SK-N-SH (cell line): Measurements from ENCODE around the gene DCK. TPM values are rescaled to one million over a fixed set of nuclear protein-coding genes. Genes with fewer than 3 reads are reported as not detected.
A peak's percentile ranks its signal among the peaks of the same experiment; 100 is the strongest.
"Not testable (repeated sequence)": the region's sequence is repeated elsewhere in the genome, so short reads cannot be mapped to it uniquely, and the experiment has no call there.

ENCODE experiments used
- CTCF ChIA-PET: fragments of 300-600, 350-600 bp; formaldehyde crosslinking; extraction: SDS; loops from one replicate; lab custom pipeline; 2021; lab: Yijun Ruan, JAX
- POLR2A ChIA-PET: fragments of 350-600 bp; sonication (Branson Sonifier 250); formaldehyde crosslinking; extraction: SDS; loops from one replicate; lab custom pipeline; 2020; ENCODE audit warnings: antibody characterized with exemption, inconsistent platforms; lab: Yijun Ruan, JAX
- DNase-seq: peaks from one replicate; pipeline ENCODE4 v3.0.0; 2012
- H2AFZ ChIP-seq: fragments of 200-600 bp; sonication (generic); 2 replicates; pipeline ENCODE4 v1.8.1; 2016; ENCODE audit warnings: antibody characterized with exemption, mild to moderate bottlenecking, low read depth
- H3F3A ChIP-seq: fragments of 200-600 bp; sonication (generic); replicated peaks from 2 replicates; pipeline ENCODE3; 2016; ENCODE audit warnings: antibody characterized with exemption, mild to moderate bottlenecking; ENCODE audit not compliant: insufficient read depth
- H3K27ac ChIP-seq, 2 experiments: fragments of 200-500 bp in 1 of 2; fragments of 200-600 bp in 1 of 2; sonication (Bioruptor generic) in 1 of 2; sonication (generic), shearing (Covaris generic) in 1 of 2; 2 replicates each; pipeline versions ENCODE4 v1.5.1 to v1.6.1; 2014 to 2016; ENCODE audit warnings: low read depth in 2 of 2, inconsistent platforms in 1 of 2, low read length in 1 of 2, mild to moderate bottlenecking in 1 of 2, mixed read lengths in 1 of 2
- H3K27me3 ChIP-seq: fragments of 200-600 bp; sonication (generic), shearing (Covaris generic); 2 replicates; pipeline ENCODE4 v1.6.1; 2016; ENCODE audit warnings: mixed run types; ENCODE audit not compliant: insufficient read depth
- H3K36me3 ChIP-seq, 2 experiments: fragments of 200-500 bp in 1 of 2; fragments of 200-600 bp in 1 of 2; sonication (Bioruptor generic) in 1 of 2; sonication (generic) in 1 of 2; replicated peaks in 1 of 2; 2 replicates each; pipeline versions ENCODE3 to v1.5.1; 2014 to 2016; ENCODE audit warnings: low read length in 1 of 2, mild to moderate bottlenecking in 1 of 2; ENCODE audit not compliant: insufficient read depth in 2 of 2, control insufficient read depth in 1 of 2
- H3K4me1 ChIP-seq, 2 experiments: fragments of 200-500 bp in 1 of 2; fragments of 200-600 bp in 1 of 2; sonication (Bioruptor generic) in 1 of 2; sonication (generic), shearing (Covaris generic) in 1 of 2; 2 replicates each; pipeline versions ENCODE4 v1.5.1 to v1.6.1; 2014 to 2016; ENCODE audit warnings: low read depth in 1 of 2, low read length in 1 of 2, mixed run types in 1 of 2; ENCODE audit not compliant: insufficient read depth in 2 of 2, control insufficient read depth in 1 of 2
- H3K4me2 ChIP-seq: fragments of 200-600 bp; sonication (generic), shearing (Covaris generic); 2 replicates; pipeline ENCODE4 v1.6.1; 2017; ENCODE audit warnings: mixed run types
- H3K4me3 ChIP-seq, 2 experiments: fragments of 200-500 bp in 1 of 2; fragments of 200-600 bp in 1 of 2; sonication (Bioruptor generic) in 1 of 2; sonication (generic), shearing (Covaris generic) in 1 of 2; 2 replicates each; pipeline versions ENCODE4 v1.5.1 to v1.8.1; 2014 to 2016; ENCODE audit warnings: low read depth in 2 of 2, inconsistent platforms in 1 of 2, low read length in 1 of 2, mild to moderate bottlenecking in 1 of 2, mixed read lengths in 1 of 2, moderate library complexity in 1 of 2
- H3K79me2 ChIP-seq: fragments of 200-600 bp; sonication (generic); 2 replicates; pipeline ENCODE4 v1.8.1; 2017; ENCODE audit warnings: mild to moderate bottlenecking; ENCODE audit not compliant: insufficient read depth
- H3K9ac ChIP-seq: fragments of 200-600 bp; sonication (generic); 2 replicates; pipeline ENCODE4 v1.6.1; 2017; ENCODE audit warnings: mixed run types
- H3K9me2 ChIP-seq: fragments of 200-600 bp; sonication (generic); 2 replicates; pipeline ENCODE4 v1.6.1; 2017; ENCODE audit warnings: mixed run types
- H3K9me3 ChIP-seq: fragments of 200-600 bp; sonication (generic); 2 replicates; pipeline ENCODE4 v1.6.1; 2017; ENCODE audit warnings: mixed run types, mild to moderate bottlenecking, moderate library complexity
- H4K20me1 ChIP-seq: fragments of 200-600 bp; sonication (generic); 2 replicates; pipeline ENCODE4 v1.6.1; 2017; ENCODE audit warnings: mild to moderate bottlenecking, mixed run types; ENCODE audit not compliant: insufficient read depth
- CHD2 ChIP-seq: fragments of 150-350 bp; IDR thresholded peaks from 2 replicates; pipeline ENCODE4 v1.6.1; 2018; ENCODE audit warnings: low read length; ENCODE audit not compliant: partially characterized antibody
- ELF1 ChIP-seq: IDR thresholded peaks from 2 replicates; pipeline ENCODE4 v1.4.0; 2012
- EP300 ChIP-seq, 2 experiments: IDR thresholded peaks; 2 replicates each; pipeline versions ENCODE4 v1.4.0 to v1.6.1; 2012; ENCODE audit warnings: borderline replicate concordance in 1 of 2, low read depth in 1 of 2, low read length in 1 of 2
- GABPA ChIP-seq: IDR thresholded peaks from 2 replicates; pipeline ENCODE4 v1.4.0; 2012; ENCODE audit warnings: low read depth, mild to moderate bottlenecking
- JUND ChIP-seq: IDR thresholded peaks from 2 replicates; pipeline ENCODE4 v1.4.0; 2012
- MEF2A ChIP-seq: IDR thresholded peaks from 2 replicates; pipeline ENCODE4 v1.4.0; 2012; ENCODE audit warnings: low read depth, borderline replicate concordance
- NRF1 ChIP-seq: IDR thresholded peaks from 2 replicates; pipeline ENCODE4 v1.6.1; 2012; ENCODE audit warnings: low read depth, mild to moderate bottlenecking, low read length
- REST ChIP-seq: IDR thresholded peaks from 2 replicates; pipeline ENCODE4 v1.6.1; 2012; ENCODE audit warnings: mild to moderate bottlenecking, low read depth, low read length, moderate library complexity
- RXRA ChIP-seq: IDR thresholded peaks from 2 replicates; pipeline ENCODE4 v1.4.0; 2012; ENCODE audit warnings: low read depth, mild to moderate bottlenecking, borderline replicate concordance
- SMC3 ChIP-seq: IDR thresholded peaks from 2 replicates; pipeline ENCODE4 v1.6.1; 2012; ENCODE audit warnings: low read depth, low read length, improper control_type of control experiment
- TAF1 ChIP-seq: IDR thresholded peaks from 2 replicates; pipeline ENCODE4 v1.6.1; 2012; ENCODE audit warnings: low read depth, mild to moderate bottlenecking, low read length, moderate library complexity, borderline replicate concordance
- TEAD4 ChIP-seq: IDR thresholded peaks from 2 replicates; pipeline ENCODE4 v1.4.0; 2012; ENCODE audit warnings: mild to moderate bottlenecking, borderline replicate concordance; ENCODE audit not compliant: insufficient read depth
- USF1 ChIP-seq: IDR thresholded peaks from 2 replicates; pipeline ENCODE4 v1.4.0; 2012; ENCODE audit warnings: low read depth, borderline replicate concordance
- YY1 ChIP-seq: IDR thresholded peaks from 2 replicates; pipeline ENCODE4 v1.4.0; 2012; ENCODE audit warnings: low read depth, mild to moderate bottlenecking
- WGBS: methylation state at CpG from one replicate; pipeline ENCODE4 v1.1.6; 2017; ENCODE audit warnings: low lambda C conversion rate; 5-methylcytosine and 5-hydroxymethylcytosine counted together
- polyA plus RNA-seq, 3 experiments: library from polyadenylated mRNA; depleted of rRNA; stranded (reverse); fragments of >200 nt; gene quantifications; 2 replicates each; pipeline ENCODE4 v1.2.3, GENCODE V29; 2012
- TF ChIP-seq, protein P1 (sequence below): fragments of 200-600 bp; sonication (generic); IDR thresholded peaks from 2 replicates; pipeline ENCODE4 v1.6.1; 2017; ENCODE audit warnings: antibody characterized with exemption, mild to moderate bottlenecking, moderate library complexity
- TF ChIP-seq, protein P2 (sequence below): fragments of 150-350 bp; IDR thresholded peaks from 2 replicates; pipeline ENCODE4 v1.6.1; 2017; ENCODE audit warnings: antibody characterized with exemption, low read length, low read depth, borderline replicate concordance
- TF ChIP-seq, protein P3 (sequence below): IDR thresholded peaks from 2 replicates; pipeline ENCODE4 v1.4.0; 2012; ENCODE audit warnings: low read depth, borderline replicate concordance

The DCK gene
- polyA plus RNA-seq, 1 of the 3 experiments (the other 2 are of a cell fraction): 5.7 TPM

DNA sequence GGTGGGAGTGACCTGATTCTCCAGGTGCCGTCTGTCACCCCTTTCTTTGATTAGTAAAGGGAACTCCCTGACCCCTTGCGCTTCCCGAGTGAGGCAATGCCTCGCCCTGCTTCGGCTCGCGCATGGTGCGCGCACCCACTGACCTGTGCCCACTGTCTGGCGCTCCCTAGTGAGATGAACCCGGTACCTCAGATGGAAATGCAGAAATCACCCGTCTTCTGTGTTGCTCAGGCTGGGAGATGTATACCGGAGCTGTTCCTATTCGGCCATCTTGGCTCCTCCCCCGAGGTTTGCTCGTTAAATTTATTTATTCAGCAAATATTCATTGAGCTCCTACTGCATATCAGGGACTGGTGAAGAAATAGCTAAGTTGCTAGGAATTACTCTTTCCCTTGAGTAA, 66.1 kb downstream of the DCK start:
- H3K27ac ChIP-seq: peak overlapping the region in 1 of 2 experiments; percentile 47; a peak in 1 of 4 replicates
- H3K36me3 ChIP-seq, H3K4me1 ChIP-seq, H3K27me3 ChIP-seq, H4K20me1 ChIP-seq, H3K9me2 ChIP-seq, H3F3A ChIP-seq, H3K79me2 ChIP-seq, H3K9me3 ChIP-seq, POLR2A ChIA-PET: not testable (repeated sequence)
- DNase-seq: peak; percentile 15
- H3K9ac ChIP-seq: peak overlapping the region; percentile 43; the same call in 1 of the 2 replicates
- peak overlapping the region; percentile 94 for H2AFZ ChIP-seq
- peak; percentile 67; the same call in 1 of the 2 replicates for TF ChIP-seq YY1
- TF ChIP-seq, protein P1, sequence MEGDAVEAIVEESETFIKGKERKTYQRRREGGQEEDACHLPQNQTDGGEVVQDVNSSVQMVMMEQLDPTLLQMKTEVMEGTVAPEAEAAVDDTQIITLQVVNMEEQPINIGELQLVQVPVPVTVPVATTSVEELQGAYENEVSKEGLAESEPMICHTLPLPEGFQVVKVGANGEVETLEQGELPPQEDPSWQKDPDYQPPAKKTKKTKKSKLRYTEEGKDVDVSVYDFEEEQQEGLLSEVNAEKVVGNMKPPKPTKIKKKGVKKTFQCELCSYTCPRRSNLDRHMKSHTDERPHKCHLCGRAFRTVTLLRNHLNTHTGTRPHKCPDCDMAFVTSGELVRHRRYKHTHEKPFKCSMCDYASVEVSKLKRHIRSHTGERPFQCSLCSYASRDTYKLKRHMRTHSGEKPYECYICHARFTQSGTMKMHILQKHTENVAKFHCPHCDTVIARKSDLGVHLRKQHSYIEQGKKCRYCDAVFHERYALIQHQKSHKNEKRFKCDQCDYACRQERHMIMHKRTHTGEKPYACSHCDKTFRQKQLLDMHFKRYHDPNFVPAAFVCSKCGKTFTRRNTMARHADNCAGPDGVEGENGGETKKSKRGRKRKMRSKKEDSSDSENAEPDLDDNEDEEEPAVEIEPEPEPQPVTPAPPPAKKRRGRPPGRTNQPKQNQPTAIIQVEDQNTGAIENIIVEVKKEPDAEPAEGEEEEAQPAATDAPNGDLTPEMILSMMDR: peak; percentile 11; the same call in 1 of the 2 replicates
- peak overlapping the region; percentile 22; the same call in 1 of the 2 replicates for H3K4me2 ChIP-seq
- peak overlapping the region; percentile 51 to 63 for H3K4me3 ChIP-seq
- 7% methylated on average over 5 of the region's 16 CpGs for WGBS
- CTCF ChIA-PET: interaction anchor here (0.7 kb wide), 1 partner anchor 64 kb away, joined by 3 read pairs; no protein-coding TSS in a partner anchor

GRCh38 chr4:71062436-71062835, 69.0 kb downstream of the DCK start:
- Histone ChIP-seq H4K20me1 (no peaks in the 10 kb centered on the region), H3K9me3 (no peaks in the 10 kb centered on the region), H3K79me2 (no peaks in the 10 kb centered on the region)
- no peak for TF ChIP-seq TAF1
- TF ChIP-seq ELF1: no peak
- TF ChIP-seq RXRA: no peak
- no peak for TF ChIP-seq CHD2
- TF ChIP-seq MEF2A: no peak
- TF ChIP-seq EP300 (IDR thresholded peaks at IDR 0.05; ENCODE audit: borderline replicate concordance in 1 of 2, low read depth in 1 of 2, low read length in 1 of 2): no peak
- no peak for TF ChIP-seq JUND
- TF ChIP-seq TEAD4: no peak
- TF ChIP-seq, protein P2, sequence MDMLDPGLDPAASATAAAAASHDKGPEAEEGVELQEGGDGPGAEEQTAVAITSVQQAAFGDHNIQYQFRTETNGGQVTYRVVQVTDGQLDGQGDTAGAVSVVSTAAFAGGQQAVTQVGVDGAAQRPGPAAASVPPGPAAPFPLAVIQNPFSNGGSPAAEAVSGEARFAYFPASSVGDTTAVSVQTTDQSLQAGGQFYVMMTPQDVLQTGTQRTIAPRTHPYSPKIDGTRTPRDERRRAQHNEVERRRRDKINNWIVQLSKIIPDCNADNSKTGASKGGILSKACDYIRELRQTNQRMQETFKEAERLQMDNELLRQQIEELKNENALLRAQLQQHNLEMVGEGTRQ: no peak
- no peak for TF ChIP-seq YY1
- TF ChIP-seq, protein P3, sequence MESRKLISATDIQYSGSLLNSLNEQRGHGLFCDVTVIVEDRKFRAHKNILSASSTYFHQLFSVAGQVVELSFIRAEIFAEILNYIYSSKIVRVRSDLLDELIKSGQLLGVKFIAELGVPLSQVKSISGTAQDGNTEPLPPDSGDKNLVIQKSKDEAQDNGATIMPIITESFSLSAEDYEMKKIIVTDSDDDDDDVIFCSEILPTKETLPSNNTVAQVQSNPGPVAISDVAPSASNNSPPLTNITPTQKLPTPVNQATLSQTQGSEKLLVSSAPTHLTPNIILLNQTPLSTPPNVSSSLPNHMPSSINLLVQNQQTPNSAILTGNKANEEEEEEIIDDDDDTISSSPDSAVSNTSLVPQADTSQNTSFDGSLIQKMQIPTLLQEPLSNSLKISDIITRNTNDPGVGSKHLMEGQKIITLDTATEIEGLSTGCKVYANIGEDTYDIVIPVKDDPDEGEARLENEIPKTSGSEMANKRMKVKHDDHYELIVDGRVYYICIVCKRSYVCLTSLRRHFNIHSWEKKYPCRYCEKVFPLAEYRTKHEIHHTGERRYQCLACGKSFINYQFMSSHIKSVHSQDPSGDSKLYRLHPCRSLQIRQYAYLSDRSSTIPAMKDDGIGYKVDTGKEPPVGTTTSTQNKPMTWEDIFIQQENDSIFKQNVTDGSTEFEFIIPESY: no peak
- TF ChIP-seq SMC3: no peak
- TF ChIP-seq REST: no peak
- TF ChIP-seq NRF1: no peak
- TF ChIP-seq GABPA: no peak
- no peak for TF ChIP-seq USF1

More at GRCh38 chr4:71062436-71062835, 69.0 kb downstream of the DCK start:
- H3F3A ChIP-seq: no peaks in the 10 kb centered on the region
- no peaks in the 10 kb centered on the region for H3K36me3 ChIP-seq
- no peaks in the 10 kb centered on the region; the same call in 1 of the 2 replicates for H3K27me3 ChIP-seq
- POLR2A ChIA-PET: no interaction called here
- WGBS: 56% methylated on average over 2 of the region's 2 CpGs
- no peak for DNase-seq
- no peak overlapping the region for H3K4me3 ChIP-seq
- no peak overlapping the region for H3K9ac ChIP-seq
- H3K9me2 ChIP-seq: no peaks in the 10 kb centered on the region
- H2AFZ ChIP-seq: no peak overlapping the region
- no peak overlapping the region for H3K27ac ChIP-seq
- H3K4me1 ChIP-seq: peaks cover 0 to 3% of the 10 kb centered on the region in 2 experiments; a peak in 2 of 4 replicates
- H3K4me2 ChIP-seq: no peak overlapping the region
- CTCF ChIA-PET: interaction anchor here (1.0 kb wide), 1 partner anchor 9 kb away, joined by 3 read pairs; no protein-coding TSS in a partner anchor
